Putamen (tissue), 1 donor: ENCODE results near the gene P4HB.

Experiments used
- DNase-seq: peaks from one replicate; pipeline ENCODE4 v3.0.0-alpha.2; 2016; ENCODE audit warnings: low spot score

P4HB gene

DNA sequence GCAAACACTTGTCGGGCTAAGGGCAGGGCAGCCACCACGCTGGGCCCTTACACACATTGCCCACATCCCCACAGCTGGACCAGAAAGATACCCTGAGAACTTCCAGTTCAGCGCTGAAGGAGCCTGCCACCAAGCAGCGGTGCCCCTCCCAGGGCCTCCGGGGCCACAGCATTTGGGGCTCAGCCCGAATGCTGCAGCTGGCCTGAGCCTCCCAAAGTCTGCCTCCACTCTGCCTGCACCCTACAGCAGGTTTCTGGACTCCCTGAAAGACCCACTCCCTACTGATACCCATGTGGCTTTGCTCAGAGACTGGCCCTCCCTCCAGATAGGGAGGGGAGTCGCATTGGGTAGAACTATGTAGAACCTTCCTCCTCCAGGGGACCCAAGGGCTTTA is 28.8 kb downstream of the P4HB start:
- DNase-seq, result no peak

DNA sequence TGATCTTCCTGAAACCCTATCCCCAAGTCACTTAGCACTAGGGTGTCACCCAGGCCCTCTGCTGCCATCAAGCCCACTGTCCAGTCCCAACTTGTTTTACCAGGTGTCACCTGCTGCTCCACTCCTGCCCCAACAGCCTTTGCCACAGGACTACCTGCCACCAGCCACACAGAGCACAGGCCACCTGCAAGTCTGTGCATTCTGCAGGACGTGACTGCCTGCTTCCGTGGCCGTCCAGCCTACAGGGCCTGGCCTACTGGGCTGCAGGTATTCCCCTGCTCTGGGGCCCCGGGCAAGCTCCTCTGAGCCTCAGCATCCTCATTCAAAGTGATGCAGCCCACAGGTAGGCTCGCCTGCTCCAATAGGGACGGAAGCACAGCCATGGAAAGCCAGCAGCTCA is 30.5 kb downstream of the P4HB start:
- DNase-seq, result no peak

DNA sequence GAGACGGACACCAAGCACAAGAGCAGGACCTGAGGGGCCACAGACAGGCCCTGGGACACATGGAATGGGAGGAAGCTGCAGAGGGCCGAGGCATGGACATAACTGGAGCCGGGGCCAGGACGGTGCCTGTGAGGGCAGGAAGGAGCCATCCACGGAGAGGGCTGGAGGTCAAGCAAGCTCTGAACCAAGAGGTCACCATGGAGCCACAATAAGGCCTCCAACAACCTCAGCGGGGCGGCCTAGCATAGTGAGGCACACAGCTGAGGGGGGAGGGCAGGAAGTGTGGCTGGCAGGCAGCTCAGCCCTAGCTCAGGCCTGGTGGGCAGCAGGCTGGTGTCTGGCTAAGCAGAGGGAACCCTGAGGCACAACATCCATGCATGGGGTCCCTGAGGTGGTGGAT is 31.7 kb downstream of the P4HB start:
- no peak for DNase-seq

DNA sequence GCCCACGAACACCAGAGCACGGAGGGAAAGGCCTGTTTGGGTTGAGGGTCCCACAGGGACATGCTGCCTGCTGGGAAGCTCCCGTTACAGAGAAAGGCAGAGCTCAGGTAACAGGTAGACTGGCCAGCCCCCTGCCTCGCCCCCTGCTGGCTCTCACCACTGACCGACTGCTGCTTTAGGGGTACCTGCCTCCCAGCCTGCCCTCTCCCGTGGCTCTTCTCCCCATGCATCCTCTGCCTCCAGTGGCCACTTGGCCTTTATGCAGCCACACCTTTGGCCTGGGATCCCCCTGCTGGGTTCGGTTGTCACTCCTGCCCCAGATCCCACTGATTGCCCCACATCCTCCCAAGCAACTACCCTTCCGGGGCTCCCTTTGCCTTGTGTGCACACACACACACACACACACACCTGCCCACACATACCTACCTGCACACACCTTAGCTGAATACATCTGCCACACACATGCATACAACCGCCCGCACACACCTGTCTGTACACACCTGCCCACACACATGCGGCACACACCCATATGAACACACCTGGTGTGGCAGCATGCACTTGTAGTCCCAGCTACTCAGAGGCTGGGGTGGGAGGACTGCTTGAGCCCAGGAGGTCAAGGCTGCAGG is 34.4 kb downstream of the P4HB start:
- no peak for DNase-seq

DNA sequence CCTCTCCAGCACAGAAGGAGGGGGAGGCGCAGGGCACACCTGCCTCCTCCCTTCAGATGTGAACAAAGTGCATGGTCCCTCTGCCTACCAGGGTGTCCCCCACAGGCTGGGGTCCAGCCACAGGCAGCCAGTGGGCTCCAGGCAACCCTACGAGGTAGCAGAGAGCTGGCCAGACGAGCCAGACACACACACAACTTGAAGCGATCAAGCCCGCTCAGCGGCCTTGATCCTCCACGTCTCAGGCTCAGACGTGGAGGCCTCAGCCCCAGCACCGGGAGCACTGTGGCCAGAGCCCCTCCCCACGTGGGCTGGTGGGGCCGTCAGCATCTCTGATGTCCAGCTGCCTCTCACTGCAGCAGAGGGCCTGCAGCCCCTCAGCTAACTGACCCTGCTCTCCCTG is 35.7 kb downstream of the P4HB start:
- no peak for DNase-seq

DNA sequence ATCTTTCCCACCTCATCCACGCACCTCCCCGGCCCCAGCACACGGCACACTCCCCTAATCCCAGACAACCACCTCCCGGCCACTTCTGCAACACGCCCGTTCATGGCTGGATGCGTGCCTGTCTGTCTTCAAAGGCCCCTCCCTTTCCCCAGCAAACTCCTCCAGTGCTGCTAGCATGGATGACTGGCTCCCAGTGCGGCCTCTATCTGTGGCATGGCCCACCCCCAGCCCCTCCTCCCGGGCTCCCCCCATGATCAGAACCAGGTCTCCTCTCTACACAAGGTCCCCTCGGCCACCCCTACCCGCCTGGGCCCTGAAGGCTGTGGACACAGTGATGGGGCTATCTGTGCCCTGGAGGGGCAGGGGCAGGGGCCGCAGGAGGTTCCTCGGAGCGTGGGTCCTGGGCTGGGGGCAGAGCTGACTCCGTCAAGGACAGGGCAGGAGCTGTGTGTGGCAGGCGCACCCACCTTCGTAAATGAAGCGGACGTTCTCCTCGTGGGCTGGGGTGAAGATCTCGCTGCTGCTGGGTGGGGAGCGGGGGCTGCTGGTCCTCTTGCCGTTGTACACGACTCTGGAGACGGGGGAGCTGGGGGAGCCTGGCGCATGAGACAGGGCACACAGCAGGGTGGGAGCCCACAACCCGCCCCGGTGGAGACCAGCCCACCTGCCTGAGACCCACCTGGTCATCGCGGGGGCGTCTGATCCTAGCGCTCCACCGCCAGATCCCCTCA is 36.4 kb downstream of the P4HB start:
- no peak for DNase-seq

DNA sequence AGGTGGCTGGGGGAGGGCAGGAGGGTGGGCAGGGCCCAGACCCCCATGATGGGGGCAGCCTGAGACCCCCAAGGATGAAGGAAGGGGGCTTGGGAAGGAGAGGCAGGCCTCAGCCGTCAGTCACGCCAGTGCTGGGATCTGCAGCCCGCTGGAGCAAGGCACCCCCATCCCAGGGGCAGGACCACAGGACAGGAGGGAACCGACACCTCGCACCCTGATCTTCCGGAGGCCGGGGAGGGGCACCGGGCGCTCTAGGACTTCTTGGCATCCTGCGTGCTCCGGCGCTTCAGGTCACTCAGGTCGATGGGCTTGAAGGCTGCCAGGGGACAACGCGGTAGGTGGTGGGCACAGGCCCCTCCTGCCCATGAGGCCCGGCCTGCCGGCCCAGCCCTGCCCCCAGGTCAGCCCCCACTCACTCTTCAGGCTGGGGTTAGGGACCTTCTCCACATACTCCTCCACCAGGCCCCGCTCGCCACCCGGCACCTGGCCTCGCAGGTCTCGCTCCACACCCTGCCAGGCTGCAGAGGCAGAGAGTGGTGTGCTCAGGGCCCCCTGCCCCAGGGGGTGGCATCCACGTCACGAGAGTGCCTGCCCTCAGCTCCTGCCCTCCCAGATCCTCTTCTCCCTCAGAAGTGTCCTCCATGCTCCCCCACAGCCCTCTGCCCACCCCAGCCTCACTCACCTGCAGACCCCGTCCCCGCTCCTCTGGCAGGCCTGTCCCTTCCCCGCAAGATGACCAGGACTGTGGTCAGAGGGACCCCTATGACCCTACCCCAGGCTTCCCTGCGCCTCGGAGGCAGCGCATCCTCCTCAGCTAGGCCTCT is 37.1 kb downstream of the P4HB start:
- no peak for DNase-seq

DNA sequence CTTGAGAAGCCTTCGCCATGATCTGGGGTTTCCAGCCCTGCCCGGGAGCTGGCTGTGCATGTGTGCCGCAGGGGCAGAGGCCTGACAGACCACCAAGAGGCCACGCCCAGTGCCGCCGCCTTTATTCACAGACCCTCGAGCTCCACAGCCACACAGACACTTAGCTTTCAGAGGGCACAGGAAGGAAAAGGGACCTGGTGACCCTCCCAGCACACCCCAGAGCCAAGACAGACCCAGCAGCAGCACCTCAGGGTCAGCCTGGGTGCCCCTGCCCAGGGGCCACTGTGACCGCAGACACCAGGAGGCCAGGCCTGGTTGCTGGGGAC is 38.1 kb downstream of the P4HB start:
- no peak for DNase-seq

DNA sequence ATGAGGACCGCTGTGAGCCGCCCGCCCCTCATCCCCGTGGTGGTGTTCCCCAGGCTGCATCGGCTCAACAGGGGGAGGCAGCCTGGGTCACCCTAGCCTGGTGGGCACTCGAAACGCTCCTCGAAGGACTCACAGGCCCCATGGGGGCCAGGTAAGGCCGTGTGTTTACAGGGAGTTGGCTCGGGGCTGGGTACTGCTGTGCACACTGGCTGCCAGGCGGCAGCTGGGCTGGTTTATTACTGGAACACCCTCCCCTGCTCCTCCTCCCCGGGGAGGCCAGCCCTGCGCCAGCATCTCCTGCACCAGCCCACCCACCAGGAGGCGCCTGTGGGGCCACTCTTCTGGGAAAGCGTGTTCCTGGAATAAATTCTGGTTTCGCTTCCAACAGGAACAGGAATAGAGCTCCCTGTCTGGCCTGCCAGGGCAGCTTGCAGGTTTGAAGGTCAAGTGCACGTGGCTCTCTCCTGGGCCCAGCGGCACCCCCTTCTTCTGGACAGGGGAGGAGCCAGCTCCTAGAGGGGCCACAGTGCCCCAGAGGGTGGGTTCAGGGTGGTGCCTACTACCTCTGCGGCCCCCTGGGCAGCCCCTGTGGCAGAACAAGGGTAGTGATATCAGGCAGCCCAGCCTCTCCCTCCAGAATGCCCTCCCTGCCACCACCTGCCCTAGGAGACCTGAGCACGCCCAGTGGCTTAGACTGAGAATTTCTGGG is 38.6 kb downstream of the P4HB start:
- DNase-seq, result no peak

DNA sequence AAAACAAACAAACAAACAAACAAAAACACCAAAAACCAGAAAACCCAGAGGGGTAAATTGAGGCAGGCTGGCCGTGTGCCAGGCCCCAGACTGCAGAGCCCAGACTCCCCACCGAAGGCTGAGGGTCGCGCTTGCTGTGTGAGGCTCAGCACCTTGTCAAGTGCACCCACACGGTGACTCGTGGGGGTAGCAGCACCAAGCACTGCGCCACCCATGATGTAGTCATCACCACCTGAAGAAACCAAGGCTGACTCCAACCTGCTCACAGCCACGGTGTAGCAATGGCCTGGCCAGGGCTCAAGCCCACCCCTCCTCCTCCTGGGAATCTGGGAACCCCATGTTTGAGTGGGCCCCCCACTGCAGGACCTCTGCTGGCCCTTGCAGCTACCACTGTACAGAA is 39.2 kb downstream of the P4HB start:
- no peak for DNase-seq

DNA sequence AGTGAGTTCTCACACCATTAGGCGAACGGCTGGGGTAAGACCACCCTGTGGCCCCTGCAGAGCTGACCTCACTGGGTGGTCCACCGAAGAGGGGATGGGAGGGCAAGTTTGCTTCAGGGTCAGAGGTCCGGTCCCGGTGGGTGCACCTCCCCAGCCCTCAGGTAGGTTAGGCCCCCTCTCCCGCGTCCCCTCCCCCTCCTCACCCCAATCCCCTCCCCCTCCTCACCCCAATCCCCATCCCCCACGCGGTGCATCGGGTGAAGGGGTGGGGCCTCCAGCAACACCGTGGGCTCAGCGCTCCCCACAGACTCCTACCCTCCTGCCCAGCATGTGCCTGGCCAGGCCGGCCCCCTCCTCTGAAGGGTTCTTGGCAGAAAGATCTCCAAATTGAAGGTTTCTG is 40.6 kb downstream of the P4HB start:
- no peak for DNase-seq

DNA sequence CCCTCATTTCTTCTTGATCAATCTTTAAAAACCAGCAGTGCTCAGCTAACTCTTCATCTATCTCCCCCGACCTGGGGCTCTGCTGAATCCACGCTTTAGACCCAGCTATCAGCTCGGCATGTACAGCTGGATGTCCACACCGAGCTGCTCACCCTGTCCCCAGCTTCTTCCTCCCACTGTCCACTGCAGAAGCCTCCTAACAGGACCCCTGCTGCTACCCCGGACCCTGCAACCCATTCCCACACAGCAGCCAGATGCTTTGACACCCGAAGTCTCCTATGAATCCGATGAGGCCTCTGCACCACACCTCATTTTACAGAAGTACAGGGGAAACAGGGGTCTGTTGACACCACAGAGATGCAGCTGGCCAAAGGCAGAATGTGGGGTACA is 42.6 kb downstream of the P4HB start:
- DNase-seq, result no peak

DNA sequence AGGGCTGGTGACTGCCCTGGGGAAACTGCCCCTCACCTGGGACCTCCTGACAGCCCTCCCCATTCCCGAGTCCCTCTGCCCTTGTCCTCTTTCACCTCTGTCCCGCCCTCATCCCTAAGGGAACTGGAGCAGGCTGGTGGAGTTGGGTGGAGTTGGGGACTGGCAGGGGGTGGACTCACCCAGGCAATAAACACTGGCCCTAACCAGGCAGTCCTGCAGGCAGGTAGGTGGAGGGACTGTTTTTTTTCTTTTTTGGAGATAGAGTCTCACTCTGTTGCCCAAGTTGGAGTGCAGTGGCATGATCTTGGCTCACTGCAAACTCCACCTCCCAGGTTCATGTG is 44.7 kb downstream of the P4HB start:
- DNase-seq, result no peak

DNA sequence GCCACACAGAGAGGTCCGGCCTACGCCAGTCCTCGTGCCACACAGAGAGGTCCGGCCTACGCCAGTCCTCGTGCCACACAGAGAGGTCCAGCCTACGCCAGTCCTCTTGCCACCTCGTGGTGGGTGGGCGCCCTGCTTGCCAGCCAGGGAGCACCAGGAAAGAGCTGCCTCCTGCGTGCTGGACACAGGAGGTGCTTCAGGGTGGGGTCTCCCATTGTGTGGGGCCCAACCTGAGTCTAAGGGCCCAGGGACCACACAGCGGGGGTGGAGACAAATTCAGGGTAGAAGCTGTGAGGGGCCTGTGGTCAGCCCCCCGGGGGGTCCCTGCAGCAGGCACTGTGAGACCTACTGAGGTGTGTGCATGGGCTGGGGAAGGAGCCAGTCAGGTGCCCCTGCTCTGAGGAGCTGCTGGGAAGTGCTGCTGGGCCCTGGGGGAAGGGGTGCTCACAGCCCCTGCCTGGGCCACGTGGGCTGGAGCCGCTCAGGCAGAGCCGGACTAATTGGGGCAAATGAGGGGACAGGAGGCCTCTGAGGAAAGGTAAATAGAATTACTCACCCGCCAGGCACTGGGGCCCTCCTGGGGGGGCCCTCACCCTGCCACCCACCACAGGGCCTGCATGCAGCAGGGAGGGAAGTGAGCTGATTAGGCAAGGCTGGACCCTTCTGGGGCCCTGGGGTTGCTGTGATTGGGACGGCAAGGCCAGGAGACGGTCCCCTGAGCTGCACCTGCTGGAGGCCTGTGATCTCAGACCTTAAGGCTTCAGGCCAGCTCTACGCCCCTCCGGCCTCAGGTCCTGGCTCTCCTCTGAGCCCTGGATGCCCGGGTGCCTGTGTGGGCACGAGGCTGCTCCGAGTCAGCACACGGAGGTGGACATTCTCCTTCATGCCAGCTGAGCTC is 45.3 kb downstream of the P4HB start:
- DNase-seq, result no peak

DNA sequence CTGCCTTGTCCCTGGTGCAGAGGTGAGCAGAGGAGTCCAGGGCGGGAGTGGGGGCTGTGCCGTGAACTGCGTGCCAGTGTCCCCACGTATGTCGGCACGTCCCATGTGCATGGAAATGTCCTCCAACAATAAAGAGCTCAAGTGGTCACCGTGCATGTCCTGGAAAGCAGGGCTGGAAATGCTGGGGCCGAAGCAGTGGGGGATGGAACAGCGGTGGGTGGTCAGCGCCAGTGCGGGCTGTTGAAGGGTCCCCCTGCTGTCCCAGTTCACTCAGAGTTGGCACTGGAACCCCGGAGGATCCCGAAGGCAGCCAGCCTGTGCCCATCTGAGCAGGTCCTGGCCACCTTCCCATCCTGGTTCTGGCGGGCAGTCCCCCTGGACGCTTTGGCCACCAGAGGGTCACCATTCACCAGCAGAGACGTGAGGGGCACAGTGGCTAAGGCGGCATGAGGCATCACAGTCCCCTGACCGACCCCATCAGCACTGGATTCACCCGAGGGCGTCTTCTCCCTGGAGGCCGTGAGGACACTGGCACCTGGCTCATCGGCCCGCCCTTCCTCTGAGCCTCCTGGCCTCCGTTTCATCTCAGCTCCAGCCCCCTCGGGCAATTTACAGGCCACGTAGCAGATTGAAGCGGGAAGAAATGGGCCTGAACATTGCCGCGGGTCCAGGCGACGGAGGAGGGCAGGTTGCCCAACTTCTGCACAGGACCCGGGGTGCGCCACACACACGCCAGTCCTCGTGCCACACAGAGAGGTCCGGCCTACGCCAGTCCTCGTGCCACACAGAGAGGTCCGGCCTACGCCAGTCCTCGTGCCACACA is 46.3 kb downstream of the P4HB start:
- no peak for DNase-seq

DNA sequence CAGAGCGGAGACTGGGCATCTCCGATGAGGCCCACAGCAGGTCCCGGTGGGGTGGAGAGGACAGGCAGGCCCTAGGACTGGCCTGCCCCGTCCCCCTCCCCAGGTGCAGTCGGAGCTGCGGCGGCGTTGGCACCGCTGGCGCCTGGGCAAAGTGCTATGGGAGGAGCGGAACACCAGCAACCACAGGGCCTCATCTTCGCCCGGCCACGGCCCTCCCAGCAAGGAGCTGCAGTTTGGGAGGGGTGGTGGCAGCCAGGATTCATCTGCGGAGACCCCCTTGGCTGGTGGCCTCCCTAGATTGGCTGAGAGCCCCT is 47.0 kb downstream of the P4HB start:
- DNase-seq, result no peak

DNA sequence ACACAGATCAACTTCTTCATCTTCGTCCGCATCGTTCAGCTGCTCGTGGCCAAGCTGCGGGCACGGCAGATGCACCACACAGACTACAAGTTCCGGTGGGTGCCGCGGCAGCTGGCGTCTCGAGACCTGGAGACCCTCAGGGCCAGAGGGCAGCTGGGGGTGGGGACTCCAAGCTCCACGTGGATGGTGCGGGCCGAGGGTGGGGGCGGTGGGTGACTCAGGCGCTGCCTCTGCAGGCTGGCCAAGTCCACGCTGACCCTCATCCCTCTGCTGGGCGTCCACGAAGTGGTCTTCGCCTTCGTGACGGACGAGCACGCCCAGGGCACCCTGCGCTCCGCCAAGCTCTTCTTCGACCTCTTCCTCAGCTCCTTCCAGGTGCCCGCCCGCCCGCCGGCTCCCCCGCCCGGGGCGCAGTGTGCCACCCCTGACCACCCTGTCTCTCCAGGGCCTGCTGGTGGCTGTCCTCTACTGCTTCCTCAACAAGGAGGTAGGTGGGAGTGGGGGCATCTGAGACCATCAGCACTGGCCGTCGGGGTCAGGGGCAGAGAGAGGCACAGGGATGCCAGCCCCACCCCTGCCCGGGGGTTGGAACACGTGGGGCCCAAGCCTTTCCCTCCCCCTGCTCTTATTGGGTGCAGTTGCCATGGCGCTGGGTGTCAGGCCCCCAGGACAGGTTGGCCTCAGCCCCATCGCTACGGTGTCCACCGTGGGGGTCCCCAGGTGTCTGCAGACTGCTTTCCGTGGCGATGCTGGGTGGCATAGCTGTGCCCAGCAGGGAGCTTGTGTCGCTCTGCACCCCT is 47.6 kb downstream of the P4HB start:
- DNase-seq, result no peak

DNA sequence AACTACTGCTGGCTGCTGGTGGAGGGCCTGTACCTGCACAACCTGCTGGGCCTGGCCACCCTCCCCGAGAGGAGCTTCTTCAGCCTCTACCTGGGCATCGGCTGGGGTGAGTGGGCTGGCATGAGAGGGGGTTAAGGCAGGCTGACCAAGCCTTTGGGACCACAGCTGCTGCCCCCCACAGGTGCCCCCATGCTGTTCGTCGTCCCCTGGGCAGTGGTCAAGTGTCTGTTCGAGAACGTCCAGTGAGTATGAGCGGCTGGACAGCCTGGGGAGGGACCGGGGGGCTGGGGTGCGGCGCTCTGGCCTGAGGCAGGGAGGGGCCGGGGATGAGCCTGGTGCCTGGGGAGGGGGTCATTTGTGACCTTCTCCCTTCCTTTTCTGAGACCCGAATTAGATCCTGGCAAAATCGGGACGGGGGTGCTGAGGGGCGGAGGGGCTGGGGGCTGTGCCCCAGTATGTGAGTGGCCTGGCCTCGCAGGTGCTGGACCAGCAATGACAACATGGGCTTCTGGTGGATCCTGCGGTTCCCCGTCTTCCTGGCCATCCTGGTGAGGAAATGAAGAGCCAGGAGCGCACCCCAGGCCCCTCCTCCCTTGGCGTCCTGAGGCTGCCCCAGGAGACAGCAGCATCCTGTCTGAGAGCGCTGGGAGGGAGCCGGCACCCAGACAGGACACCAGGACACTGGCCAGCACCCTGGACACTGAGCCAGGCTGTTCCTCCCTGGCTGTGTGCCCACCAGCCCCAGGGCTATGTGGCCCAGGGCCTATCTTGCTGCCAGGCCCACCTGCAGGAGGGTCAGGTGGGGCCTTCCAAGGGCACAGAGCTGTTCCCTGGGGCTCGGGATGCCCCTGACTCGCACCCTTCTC is 48.4 kb downstream of the P4HB start:
- no peak for DNase-seq
